GM18498 (cell line): ENCODE results near the gene TGFBR3L.
"Not testable (repeated sequence)": the region's sequence is repeated elsewhere in the genome, so short reads cannot be mapped to it uniquely, and the experiment has no call there.

Experiments
- ATAC-seq: cut with Tn5 transposase; IDR thresholded peaks from one replicate; pipeline ENCODE4 v1.9.1; 2021; ENCODE audit warnings: mild to moderate bottlenecking, moderate library complexity; ENCODE audit not compliant: unreplicated experiment

TGFBR3L gene

DNA sequence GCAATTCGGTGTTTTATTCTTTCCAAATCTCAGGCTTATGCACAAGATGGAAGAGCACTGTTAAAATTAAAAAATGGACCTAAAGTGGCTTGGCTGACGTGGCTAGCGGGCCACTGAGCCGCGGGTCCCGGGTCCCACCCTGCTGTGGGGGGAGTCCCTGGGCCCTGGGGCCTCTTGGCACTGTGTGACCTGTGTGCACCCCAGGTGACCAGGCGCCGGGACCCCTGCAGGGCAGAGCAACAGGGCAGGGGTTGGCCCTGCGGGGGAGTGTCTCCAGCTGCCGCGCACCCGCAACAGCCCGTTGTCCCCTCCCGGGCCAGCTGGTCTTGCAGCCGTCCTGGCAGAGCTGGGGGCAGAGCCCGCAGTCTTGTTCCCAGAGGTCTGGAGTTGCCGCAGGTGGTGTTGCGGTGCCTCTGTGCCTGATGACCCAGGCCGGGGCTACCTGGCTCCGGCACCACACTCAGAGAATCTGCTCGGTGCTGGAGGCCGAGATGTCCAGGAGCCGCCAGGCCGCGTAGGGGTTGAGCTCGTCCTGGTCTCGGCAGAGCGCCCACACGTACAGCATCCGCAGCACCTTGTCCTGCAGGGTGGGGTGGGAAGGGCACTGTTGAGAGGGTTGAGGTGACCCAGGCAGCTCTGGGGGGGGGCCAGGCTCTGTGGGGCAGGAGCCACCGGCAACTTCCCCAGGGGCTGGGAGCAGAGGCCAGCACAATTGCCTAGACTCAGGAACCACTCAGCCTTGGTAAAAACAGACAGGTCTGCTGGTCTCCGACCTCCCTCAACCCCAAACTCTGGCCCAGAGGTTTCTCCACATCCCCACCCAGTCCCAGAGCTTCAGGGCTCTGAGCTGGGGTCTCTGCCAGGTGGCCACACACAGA, 12.3 kb downstream of the TGFBR3L start:
- no peak for ATAC-seq

DNA sequence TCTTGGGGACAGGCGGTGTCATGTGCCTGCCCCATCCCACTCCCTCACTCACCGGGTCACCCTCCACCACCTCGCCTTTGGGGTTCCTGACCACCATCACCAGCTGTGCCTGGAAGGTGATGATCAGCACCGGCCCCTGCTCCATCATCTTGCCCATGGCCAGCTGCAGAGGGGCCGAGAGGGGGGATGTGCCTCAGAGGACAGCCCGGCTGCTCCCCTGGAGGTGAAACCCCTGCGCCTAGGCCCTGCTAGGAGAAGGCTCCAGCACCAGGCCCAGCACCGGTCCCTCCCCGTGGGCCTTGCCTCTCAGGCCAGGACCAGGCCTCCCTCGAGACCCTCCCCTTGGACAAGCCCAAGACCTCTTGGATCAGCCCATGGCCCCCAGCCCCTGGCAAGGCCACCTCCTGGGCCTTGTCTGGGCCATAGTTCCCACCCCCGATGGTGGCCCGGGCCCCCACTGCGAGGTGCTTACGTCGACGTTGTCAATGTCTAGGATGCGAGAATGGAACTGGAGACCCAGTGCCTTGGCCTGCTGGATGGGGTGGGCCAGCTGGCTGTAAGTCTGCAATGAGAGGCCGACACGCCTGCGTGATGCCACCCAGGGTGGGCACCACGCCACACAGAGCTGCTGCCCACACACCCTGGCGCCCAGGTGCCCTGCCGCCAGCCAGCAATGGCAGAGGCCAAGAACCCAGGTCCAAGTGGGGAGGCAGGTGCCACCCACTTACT, 13.1 kb downstream of the TGFBR3L start:
- no peak for ATAC-seq

DNA sequence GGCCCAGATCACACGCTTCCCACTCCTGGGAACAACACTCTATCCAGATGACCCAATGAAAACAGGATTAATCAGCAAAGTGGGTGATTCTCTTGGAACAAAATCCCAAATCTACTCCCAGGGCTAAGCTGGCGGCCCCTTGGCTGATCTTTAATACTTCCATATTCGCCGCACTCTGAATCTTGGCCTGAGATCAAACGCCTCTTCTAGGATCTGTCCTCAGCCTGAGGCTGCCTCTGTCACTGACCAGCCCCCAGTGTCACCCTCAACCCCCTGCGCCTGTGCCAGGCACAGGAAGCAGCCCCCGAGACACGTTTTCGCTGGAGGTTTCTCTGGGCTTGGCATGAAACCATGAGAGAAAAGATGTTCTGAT, 13.7 kb downstream of the TGFBR3L start:
- no peak for ATAC-seq

DNA sequence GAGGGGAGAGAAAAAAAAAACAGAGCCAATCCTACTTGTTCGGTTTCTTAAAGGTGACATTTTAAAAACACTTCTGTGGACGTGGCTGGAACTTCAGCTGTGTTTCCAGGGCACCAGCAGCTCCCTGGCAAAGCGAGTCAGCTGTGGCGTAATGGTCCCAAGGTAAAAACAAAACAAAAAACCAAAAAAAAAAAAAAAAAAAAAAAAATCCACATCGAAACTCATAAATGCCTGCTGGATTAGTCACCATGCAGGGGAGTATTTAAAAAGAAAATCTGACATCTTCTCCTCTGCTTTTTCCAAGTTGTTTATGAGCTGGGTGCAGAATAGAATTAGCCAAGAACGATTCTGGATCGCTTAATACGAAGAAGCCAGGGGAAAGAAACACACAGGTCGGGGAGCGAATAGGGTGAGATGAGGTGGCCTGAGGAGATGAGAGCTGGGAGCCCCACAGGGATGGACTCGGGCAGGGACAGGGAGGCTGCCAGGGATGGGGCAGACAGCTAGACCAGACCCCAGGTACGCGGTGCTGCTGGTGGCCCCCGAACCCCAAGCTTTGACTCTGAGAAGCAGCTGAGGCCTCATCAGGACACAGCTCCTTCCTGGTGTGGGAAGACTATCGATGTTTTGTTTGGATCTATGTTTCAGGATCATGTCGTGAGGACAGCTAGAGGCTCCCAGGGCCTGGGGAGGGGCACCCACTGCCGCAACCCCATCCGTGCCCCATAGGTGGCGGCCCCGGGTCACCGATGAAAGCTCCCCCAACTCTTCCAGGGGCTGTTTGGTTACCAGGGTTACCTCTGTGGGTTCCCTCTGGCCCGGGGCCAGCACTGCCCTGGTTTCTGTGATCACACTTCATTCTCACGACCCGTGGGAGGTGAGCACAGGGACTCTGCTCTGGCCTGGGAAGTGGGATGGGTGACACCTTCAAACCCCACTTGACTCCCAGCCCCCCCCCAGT, 14.4 kb downstream of the TGFBR3L start:
- ATAC-seq = peak; percentile 36

DNA sequence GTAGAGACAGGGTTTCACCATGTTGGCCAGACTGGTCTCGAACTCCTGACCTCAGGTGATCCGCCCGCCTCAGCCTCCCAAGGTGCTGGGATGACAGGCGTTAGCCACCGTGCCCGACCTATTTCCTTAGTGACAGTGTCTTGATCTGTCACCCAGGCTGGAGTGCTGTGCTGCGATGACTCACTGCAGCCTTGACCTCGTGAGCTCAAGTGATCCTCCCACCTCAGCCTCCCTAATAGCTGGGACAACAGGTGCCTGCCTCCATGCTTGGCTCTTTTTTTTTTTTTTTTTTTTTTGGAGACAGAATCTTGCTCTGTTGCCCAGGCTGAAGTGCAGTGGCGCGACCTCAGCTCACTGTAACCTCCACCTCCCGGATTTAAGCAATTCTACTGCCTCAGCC, 15.4 kb downstream of the TGFBR3L start:
- ATAC-seq = not testable (repeated sequence)

DNA sequence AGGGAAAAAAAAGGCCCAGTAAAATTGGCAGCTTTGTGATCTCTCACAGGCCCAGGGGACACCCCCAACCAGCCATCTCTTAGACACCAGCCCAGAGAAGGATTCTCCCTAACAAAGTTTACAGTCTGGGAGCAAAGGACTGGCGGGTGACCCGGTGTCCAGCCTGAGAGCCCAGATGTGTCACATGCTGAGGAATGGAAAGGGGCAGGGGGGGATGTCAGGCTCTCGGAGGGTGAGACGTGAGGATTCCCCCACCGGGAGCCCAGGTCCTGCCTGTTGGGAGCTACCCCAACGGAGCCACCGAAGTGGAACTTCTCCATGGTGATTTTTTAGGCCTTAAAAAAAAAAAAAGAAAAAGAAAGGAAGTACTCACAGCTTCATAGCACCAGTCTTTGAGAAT, 16.1 kb downstream of the TGFBR3L start:
- no peak for ATAC-seq

DNA sequence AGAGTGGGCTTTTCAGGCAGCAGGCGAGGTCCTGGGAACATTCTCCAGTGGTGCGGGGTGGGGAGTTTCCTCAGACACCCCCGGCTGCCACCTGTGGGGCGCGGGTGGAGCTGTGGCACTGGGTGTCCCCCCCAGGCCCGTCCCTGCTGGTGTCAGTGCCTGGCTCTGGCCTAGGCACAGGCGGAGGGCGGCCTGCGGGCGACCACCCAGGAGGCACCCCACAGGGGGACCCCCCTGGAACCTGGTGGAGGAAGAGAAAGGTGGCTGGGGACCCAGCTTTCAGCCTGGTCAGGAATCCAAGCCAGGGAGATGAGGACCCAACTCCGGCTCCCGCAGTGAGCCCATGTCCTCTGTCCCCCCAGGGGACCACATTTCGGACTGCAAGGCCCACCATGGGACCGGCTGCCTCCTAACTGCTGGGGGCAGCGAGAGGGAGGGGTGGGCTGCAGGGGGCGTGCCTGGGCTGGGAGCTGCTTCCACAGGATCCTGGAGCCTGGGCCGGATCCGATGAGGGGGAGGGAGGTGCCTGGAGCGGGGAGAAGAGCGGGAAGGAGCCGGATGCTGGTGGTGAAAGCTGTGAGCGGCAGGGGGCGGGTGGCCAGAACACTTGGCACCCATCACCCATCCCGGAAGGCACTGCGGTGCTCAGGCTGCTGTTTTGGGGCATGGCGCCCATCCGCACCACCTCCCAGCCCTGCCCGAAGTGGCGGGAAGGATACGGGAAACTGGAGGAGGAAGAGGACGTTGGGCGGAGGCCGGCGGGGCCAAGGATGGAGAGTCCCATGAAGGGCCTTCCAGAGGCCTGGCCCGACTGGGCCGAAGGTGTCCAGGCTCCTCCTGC, 16.8 kb downstream of the TGFBR3L start:
- no peak for ATAC-seq

DNA sequence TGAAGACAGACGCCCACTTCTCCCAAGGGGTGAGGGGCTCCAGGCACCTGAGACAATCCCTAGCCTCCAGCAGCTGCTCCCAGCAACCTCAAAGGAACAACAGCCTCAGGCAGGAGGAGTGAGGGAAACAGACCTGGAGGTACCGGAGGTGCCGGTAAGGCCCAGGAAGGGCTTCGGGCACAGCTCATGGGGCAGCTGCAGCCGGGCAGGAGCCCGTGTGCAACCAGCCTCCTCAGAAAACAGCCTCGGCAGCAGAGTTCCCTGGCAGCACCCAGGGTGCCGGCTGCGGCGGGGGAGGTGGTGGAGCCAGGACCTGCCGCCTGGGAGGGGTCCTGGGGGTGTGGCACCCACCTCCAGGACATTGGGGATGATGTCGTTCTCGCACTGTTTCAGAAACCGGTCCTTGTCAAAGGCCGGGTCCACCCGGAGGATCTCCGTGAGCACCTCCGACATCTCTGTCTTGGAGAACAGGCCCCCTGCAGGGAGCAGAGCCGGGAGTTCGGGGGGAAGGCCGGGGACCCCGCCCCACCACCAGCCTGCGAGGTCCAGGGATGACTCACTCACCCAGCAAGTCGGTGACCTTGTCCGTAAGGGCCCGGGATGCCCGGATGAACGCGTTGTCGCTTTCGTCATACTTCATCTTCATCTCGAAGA, 17.8 kb downstream of the TGFBR3L start:
- no peak for ATAC-seq

DNA sequence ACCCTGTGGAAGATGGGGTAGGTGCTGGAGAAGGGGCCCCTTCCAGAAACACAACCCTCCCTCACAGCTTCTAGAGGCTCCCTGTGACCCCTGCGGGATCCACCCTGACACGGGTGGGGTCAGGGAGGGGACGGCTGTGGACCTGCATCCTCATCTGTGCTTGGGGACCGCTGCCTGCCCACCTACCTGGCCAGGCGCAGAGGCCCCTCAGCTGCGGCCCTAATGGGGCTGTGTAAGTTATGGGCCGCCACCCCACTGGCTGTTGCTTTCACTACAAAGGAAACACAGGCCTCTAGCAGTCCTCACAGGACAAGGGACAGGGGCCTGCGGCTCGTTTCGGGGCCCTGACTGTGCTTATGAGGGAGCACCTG, 18.3 kb downstream of the TGFBR3L start:
- no peak for ATAC-seq

DNA sequence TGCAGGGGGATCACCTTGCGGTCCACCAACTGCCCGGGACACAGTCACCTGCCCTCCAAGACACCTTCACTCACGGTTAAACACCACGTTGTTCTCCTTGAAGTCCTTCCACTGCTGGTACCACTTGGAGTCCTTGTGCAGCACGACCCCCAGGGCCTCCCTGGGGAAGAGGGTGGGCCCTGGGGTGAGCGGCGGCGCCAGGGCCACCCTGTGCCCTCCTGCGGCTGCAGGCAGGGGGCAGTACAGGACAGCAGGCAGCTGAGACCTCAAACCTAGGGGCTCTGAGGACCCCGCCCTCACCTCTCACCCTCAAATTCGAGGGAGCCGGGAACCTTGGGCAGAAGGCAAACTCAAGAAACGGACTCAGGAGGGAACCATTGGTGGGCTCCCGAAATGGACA, 18.8 kb downstream of the TGFBR3L start:
- ATAC-seq = no peak

DNA sequence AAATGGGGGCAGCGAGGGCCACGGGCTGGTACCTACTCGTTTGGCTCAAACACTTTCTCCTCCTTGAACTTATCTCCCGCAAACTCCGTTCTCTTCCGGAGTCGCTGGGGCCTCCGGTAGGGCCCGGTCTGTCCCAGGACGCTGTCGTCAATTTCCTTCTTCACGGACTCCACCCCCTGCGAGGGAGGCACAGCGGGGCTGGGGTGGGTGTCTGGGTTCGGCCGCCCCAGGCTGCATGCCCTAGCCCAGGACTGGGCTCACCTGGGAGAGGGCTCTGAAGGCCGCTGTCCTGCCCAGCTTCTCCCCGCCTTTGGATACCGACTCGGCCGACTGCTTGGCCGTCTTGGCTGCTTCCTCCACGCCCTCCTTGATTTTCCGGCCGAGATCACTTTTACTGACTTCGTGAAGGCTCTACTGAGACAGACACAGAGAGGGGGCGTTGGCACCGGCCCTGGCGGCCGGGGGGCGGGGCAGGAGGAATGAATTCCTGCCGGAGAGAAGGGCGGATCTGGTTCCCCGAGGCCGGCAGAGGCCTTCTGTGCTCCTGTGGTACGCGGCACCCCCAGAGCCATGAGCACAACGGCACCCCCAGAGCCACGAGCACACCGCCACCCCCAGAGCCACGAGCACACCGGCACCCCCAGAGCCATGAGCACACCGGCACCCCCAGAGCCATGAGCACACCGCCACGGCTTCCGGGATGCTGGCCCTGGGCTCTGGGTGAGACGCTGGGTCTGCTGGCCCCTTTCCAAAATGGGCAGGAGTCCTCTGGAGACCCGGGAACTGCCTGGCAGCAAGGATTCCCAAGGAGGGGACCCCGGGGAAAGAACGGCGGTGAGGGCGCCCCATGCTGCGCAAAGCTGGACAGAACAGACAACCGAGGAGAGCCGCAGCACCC, 19.4 kb downstream of the TGFBR3L start:
- ATAC-seq = no peak

DNA sequence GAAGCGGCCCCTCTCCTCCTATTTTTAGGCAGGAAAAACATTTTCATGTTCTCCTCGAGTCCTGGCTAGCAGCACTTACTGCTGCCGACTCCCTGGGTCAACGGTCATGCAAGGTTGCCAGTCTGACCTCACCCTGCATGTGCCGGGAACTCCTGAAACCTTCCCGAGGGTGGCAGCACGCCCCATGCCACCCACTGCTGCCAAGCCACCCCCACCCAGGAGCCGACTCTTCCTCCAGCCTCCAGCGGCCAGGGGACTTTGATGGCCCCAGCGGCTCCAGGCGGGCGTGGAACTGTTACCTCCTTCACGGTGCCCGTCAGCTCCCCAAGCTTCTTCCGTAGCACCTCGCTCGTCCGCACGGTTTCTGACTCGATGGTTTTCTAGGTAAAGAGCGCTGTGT, 20.1 kb downstream of the TGFBR3L start:
- no peak for ATAC-seq

DNA sequence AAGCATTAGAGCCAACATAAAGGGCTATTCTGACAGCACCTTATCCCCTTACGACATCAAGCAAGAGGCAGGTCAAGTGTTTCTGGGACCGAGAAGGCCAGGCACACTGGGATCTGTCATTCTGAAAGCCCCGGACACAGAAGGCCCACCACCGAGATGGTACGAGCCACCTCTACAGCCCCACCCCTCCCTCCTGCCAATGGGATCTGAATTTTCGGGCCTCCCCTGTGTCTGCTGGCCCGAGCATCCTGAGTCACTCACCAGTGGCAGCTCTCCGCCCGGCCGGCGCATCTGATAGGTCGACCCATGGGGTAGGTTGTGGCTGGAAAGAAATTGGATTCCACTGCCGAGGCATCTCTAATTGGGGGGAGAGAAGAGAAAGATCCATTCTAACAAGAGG, 26.2 kb downstream of the TGFBR3L start:
- no peak for ATAC-seq

DNA sequence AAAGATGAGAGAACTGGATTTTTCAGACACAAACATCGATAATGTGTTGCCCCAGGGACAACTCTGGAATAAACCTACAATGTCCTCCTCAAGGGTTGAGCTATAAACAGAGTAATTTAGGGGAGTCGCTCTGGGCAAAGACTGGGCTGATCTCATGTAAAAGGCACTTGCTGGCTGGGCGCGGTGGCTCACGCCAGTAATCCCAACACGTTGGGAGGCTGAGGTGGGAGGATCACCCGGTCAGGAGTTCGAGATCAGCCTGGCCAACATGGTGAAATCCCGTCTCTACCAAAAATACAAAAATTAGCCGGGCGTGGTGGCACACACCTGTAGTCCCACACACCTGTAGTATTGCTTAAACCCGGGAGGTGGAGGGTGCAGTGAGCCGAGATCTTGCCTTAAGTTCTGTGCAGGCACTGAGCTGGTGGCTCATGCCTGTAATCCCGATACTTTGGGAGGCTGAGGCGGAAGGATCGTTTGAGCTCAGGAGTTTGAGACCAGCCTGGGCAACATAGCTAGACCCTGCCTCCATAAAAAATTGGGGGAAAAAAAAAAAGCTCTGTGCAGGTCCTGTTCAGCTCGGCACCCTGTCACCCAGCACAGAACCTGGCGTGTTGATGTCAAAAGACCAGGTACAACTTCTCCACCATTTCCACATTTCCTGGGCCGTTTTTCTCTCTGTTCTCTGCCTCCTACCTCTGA, 27.4 kb downstream of the TGFBR3L start:
- ATAC-seq = no peak

DNA sequence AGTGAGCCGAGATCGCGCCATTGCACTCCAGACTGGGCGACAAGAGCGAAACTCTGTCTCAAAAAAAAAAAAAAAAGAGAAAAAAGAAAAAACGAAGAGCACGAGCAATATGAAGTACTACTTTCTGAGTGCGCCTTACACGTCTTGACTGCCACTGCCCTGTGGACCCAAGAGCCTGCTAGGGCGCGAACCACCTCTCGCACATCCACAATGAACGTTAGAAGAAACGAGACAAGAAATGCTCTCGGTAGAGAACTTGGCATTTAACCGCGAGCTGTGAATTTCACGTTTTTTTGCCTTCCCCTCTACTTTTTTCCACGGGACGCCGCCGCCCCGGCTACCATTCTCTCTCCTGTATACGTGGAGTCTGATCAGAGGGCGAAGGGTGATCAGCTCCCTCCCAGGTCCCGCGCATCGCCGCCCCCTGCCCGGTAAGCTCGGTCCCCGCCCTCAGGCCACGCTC, 28.4 kb downstream of the TGFBR3L start:
- peak; percentile 21 for ATAC-seq

DNA sequence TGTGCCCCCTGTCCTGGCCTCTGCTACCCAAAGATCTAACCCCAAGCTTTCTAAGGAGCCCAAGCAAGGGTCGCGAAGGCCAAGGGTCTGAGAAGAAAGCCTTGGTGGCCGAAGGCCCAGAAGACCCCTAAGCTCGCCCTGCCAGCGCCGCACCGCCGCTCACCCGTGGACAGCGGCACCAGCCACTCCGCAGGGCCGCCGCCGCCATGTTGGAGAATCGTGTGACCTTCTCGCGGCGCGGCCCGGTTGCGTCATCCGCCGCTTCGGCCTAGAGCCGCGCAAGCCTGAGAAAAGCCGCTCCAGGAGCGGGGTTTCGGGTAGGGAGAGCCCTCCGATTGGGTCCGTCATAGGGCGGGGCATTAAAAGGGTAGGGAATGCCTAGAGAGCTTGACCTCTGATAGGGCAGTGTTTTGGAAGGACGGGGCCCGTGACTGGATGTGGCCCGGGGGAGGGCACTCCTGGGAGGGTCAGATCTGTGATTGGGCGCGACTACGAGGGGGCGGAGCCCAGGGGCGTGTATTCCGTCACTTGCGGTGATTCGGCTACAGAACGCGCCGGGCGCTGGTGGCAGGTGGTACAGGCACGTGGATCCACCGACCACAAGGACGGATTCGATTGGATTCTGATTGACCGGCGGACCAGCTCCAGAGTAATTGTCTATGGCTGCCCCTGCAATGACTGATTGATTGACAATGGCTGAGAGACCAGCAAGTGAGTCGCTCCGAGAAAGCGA, 29.0 kb downstream of the TGFBR3L start, which contains the start of gene TIMM44:
Gene TIMM44, minus strand, starts transcription at position 223 of the 733 bp plus-strand sequence. Its CDS starts 15 bp downstream, at position 208.
- ATAC-seq = peak; percentile 92

DNA sequence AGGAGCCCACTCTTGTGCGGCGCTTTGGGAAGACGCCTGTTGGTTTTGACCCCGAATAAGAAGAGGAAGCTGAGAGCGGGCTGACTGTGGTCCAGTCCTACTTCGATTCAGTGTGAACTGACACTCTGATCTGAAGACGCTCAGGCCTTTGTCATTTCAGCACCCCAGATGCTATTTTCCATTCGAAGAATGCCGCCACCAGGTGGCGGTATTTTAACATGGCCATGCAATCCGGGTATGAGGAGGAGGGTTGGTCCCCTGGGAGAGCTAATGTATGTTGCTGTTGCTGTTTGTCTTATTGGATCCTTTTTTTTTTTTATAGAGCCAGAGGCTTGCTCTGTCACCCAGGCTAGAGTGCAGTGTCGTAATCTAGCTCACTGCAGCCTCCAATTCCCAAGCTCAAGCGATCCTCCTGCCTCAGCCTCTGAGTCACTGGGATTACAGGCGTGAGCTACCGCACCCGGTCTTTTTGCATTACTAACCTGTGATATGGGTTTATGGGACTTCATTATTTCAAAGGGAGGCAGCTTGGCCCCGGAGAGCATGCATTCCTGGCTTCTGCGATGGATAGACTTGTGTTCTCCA, 29.6 kb downstream of the TGFBR3L start:
- ATAC-seq = peak; percentile 31
